Cerebellar cortex (tissue), 1 donor: Measurements from ENCODE around the gene TRAPPC13.
"Not testable (repeated sequence)": the region's sequence is repeated elsewhere in the genome, so short reads cannot be mapped to it uniquely, and the experiment has no call there.

Experiments
- DNase-seq: peaks from one replicate; pipeline ENCODE4 v3.0.0-alpha.2; 2015; ENCODE audit warnings: low spot score

TRAPPC13 gene

DNA sequence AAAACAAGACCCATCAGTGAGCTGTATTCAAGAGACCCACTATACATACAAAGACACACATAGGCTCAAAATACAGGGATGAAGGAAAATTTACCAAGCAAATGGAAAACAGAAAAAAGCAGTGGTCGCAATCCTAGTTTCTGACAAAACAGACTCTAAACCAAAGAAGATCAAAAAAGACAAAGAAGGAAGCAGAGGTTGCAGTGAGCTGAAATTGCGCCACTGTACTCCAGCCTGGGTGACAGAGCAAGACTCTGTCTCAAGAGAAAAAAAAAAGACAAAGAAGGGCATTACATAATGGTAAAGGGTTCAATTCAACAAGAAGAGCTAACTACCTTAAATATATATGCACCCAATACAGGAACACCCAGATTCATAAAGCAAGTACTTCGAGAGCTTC lies 51.2 kb downstream of the TRAPPC13 start:
- DNase-seq, result not testable (repeated sequence)

GRCh38 chr5:65682148-65682547 lies 57.3 kb downstream of the TRAPPC13 start:
- DNase-seq, result no peak

- DNase-seq, result no peak
These were observed 68.3 kb downstream of the TRAPPC13 start for GRCh38 chr5:65693121-65693520.

DNA sequence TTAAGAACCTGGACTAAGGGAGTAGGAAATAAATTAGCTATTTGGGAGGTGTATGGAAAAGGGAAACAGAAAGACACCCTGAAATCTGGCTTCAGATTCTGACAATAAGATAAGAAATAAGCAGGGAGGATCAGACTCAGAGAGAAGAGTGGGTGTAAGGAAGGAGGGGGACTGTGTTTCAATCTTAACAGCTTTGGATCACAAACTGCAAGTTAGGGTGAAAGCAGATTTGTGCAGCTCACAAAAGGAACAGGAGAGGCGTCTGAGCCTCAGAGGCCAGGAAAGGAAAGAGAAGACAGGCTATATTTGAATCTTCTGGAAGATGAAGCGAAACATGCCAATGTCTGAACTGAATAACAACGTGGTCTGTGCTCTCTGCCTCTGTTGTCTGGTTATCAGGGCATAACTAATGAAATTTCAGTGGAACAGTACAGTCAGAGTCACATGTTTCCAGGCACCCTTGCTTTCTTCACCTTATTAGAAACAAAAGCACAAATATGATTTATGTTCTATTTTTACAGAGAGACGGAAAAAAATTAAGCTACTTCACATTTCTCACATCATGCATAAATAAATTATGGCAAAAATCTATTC lies 70.4 kb downstream of the TRAPPC13 start:
- DNase-seq, result no peak

DNA sequence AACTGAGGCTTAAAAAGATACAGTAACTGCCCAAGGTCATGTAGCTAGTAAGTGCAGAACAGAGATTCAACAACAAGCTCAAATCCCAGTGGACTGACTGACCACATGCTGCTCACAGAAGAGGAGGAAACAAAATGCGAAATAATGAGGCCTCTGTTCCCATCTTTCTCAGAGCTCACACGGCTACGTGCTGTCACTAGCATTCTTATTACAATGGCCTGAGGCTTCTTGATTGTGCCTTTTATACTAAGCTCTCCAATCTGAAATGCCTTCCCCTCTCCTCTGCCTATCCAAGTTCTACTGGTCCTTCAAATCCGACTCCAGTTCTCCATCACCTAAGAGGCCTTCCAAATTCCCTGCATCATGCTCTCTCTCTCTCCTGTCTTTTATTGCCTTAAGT lies 71.1 kb downstream of the TRAPPC13 start:
- no peak for DNase-seq

DNA sequence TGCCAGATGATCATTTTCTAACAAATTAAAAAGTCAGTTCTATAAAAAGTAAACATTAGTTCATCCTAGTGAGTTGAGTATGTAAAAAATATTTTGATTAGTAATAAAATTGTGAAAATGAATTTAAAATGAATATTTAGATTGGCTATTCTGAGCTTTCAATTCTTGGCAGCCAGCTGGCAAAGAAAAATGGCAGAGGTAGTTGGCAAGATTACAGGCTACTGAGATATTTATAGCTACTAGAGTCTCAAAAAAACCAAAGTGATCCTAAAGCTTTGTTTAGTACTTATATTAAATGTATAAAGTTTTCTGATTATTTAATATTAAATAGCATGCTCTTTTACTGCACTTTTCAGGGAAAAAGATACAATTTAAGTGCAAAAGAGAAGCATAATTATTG lies 72.1 kb downstream of the TRAPPC13 start:
- peak; percentile 16 for DNase-seq

DNA sequence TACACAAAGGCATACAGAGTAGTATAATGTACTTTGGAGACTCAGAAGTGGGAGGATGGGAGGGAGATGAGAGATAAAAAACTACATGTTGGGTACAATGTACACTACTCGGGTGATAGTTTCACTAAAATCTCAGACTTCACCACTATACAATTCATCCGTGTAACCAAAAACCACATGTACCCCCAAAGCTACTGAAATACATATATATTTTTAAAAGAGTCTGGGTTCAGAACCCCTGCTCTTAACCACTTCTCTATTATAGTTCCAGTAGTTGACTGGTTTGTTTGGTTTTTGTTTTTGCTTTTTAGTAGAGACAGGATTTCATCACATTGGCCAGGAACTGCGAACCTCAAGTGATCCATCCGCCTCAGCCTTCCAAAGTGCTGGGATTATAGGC lies 74.5 kb downstream of the TRAPPC13 start:
- DNase-seq, result no peak

DNA sequence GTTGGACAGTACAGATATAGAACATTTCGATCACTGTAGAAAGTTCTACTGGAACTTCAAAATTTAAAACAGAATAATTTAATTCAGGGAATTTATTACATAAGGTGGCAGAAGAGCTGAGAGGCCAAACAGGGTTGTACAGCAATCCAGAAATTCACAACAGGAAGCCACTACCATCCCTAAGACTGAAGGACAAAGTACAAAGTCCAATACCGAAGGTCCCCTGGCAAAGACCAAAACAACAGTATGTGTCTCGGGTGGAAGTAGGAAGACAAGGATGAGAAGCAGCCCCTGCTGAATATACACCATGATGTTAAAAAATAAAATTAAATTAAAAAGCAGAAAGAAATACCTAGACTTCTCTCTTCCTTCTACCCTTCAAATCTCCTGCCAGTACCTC lies 77.2 kb downstream of the TRAPPC13 start:
- DNase-seq, result no peak

DNA sequence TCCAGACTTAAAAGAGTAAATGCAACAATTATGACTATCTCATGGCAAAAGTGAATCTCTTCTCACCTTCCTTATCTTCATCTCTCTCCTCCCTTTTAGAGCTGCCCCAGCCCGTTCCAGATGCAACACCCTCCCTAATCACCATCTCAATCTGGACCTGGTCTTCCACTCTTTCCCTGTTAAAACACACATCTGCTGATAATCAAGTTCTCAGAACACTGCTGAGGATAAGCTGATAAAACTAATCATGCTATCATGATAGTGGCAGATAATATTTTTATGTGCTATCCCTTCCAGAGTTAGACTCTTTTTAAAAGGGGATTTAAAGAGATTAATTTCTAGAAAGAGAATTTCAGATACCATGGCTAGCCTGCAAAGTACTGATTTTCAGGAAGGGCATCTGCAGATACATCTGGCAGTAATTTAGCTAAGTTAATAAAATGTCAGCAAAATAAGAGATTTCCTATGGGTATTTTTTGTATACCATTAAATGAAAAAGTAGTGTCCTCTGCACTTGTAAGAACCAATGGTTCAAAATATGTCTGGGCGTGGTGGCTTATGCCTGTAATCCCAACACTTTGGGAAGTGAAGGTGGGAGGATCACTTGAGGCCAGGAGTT lies 79.9 kb downstream of the TRAPPC13 start:
- no peak for DNase-seq

DNA sequence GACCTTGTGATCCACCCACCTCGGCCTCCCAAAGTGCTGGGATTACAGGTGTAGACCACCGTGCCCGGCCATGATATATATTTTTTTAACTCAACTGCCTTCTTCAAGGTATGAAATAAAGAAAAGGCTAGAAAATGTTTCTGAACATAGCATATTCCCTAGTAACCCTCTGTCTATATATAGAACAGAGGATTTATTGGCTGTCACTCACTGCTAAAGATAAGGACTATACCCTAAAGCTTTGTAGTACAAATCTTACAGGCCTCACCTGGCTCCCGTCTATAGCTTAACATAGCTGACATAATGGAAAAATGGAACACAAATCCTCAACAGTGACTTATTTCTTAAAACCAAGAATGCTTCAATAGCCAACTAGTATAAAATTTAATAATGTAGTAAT lies 82.8 kb downstream of the TRAPPC13 start:
- DNase-seq, result no peak

GRCh38 chr5:65708145-65708544 lies 83.3 kb downstream of the TRAPPC13 start:
- DNase-seq, result no peak
